GM19328 (cell line): ENCODE results near the gene TGIF1.
"Not testable (repeated sequence)": the region's sequence is repeated elsewhere in the genome, so short reads cannot be mapped to it uniquely, and the experiment has no call there.

Experiments
- ATAC-seq: cut with Tn5 transposase; IDR thresholded peaks from one replicate; pipeline ENCODE4 v1.9.1; 2021; ENCODE audit warnings: mild to moderate bottlenecking, moderate library complexity; ENCODE audit not compliant: unreplicated experiment

The TGIF1 gene

DNA sequence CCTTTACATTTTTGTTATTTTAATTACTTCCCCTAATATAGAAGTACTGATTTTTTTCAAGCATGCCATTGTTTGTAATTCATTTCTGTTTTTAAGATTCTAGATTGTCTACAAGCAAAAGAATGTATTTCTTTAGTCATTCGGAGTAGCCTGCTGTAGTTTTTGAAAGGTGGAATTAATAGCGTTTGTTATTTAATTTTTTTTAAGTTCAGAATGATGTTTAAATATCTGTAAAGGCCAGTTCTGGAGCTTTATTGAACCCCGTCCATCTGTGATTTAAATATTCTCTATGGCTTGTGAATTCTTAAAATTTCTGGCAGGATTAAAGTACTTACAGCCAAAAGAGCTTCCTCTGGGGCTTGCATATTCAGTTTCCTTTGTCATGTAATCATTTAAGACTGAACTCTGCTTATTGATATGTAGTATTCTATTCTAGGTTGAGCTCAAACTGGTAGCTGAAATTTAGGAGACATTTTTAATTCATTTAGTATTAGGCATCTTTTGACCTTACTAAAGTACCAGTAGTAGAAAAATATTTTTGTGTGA, 5.2 kb downstream of the TGIF1 start:
- ATAC-seq: no peak

DNA sequence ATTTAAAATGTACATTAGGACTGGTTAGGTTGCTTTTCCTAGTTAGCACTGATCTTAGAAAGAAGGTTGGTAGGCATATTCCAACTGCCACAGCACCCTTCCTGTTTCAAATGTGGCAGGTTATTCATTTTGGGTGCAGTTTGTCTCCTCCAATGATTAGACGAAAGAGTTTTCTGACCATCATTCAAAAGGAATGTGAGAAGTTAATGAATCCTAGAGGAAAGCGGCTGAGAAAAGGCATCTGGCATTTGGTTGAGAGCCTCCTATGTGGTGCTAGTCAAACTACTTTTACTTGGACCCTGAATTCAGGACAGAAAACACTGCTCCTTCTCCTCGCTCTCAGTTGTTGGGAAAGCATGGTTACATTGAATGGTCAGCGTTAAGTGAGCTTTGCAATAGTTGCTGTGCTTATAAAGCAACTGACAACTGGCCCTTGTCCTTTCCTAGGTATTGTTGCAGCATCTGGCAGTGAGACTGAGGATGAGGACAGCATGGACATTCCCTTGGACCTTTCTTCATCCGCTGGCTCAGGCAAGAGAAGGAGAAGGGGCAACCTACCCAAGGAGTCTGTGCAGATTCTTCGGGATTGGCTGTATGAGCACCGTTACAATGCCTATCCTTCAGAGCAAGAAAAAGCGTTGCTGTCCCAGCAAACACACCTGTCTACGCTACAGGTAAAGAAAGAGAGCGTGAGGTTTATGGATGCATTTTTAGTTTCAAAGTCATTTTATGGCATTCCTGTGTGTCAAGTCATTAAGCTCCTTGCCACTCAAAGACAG, 6.1 kb downstream of the TGIF1 start:
- ATAC-seq: no peak

DNA sequence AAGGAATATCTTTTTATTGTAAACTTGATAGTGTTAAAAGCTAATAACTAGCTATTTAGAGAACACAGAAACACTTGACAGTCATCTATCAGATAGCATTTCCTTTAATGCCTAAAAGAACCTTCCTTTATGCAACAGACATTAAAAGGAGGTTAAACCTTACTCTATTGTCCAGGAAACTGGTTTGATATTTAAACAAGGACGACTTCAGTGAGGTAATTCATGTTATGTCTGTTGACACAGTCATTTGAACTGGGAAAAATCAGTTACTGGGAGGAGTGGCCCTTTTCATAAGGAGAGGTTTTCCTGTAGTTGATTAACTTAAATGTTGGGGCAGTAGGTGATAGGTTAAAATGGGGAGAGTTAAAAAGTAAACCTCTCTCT, 6.7 kb downstream of the TGIF1 start:
- ATAC-seq: no peak

DNA sequence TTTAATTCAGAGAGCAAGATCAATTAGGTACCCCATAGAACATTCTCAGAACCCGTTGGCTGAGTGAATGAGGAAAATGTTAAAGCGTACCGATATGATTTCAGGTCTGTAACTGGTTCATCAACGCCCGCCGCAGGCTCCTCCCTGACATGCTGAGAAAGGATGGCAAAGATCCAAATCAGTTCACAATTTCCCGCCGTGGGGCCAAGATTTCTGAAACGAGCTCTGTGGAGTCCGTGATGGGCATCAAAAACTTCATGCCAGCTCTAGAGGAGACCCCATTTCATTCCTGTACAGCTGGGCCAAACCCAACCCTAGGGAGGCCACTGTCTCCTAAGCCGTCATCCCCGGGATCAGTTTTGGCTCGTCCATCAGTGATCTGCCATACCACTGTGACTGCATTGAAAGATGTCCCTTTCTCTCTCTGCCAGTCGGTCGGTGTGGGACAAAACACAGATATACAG, 7.3 kb downstream of the TGIF1 start:
- ATAC-seq: no peak

DNA sequence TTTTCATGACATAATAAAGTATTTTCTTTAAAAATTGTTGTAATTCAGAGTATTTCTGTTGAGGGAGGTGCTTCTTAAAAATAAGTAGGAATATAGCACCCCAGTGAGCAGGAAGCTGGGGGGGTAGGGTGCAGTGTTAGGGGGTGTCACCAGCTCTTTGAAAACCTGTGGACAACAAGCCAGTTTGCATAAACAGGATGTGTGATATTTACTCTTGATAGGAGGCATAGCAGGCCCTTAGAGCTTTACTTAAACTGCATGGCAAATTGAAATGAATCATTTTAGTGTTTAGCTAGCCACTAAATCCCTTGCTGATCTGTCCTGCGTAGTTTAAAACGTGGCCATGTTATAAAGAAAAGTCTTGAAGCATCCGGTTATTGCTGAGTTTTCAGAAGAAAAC, 8.4 kb downstream of the TGIF1 start:
- ATAC-seq: no peak

DNA sequence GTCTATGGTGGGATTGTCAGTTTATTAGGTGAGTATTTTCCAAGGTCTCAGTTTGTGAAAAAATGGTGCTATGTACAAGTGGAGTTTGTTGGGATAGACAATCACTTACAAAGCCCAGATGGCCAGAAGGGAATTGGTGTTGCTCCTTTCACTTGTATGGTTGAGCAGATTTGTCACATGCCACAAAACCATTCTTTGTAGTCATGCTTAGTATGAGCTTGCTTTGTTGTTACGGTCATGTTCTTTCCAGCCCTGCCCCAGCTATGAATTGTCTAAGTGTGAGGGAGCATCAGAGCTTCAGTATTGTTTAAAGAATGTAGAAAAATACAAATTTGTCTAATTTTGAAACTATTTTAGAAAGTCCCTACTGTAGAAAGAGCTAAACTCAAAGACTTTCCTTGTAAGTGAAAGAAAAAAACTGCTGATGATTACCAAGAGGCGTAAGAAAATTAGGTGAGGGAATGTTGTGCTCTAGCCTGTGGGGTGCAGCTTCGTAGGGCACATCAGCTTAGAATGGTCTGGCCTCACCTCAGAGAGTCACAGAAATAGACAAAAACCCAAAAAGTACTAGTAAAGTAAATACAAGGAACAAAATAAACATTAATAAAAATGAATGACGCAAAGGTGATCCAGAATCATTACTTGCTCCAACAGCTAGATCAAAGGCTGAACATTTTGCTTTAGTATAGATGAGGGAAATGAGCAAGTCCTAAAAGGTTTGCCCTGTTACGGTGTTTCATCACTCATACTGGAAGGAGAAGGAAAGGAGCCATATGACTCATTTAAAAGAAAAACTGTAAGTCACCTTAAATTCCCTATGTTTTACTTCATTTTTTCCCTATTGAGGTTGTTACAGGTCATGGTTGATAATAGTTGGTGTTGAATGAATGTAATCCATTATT, 9.2 kb downstream of the TGIF1 start:
- ATAC-seq: no peak

DNA sequence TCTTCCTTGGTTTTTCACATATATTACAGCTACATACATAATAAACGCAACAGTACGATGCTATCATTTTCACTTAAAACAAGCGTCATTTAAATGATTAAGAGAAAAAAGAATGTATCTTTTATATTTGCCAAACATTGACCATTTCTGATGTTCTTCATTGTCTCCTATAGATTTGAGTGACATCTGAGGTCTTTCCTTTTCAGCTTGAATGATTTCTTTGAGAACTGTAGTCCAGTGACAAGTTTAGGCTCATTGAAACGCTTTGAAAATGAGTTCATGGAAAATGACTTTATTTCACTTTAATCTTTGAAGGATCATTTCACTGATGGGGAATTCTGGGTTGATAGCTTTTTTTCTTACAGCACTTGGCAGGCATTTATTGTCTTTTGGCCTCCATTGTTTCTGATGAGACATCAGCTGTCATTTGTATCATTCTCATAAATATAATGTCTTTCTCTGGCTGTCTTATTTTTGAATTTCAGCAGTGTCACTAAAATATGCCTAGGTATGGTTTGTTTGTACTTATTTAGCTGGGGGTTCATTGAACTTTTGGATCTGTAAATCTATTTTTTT, 10.9 kb downstream of the TGIF1 start:
- no peak for ATAC-seq

DNA sequence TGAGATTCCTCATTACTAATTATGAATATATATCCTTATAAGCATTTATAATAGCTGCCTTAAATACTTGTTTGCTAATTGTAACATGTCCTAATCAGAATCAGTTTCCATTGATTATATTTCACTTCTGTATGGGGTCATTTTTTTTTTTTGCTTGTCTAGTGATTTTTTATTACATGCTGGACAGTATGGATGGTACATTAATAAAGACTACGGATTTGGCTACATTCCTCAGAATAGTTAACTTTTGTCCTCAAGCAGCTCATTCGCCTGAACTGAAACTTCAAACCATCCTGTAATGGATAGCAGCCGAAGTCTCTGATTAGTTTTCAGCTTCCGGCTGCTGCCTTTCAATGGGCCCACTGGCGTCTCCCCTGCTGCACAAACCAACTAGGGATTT, 11.7 kb downstream of the TGIF1 start:
- ATAC-seq: no peak

DNA sequence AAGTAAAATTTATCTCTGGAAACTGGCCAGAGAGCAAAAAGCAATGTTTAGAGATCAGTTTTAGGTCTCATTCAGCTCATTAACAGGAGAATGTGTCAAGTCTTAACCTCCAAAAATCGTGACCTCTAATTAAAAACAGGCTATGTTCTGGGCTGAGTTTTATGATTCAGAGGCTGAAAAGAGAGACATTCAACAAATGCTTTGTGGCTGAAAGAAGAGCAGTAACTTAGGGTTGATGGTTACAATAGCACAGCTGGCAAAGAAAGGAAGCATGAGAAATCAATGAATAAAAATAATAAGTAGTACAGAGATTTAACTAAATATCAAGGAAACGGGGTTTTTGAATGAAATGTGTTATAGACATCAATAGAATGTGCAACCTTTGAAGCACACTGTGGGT, 13.1 kb downstream of the TGIF1 start:
- no peak for ATAC-seq

DNA sequence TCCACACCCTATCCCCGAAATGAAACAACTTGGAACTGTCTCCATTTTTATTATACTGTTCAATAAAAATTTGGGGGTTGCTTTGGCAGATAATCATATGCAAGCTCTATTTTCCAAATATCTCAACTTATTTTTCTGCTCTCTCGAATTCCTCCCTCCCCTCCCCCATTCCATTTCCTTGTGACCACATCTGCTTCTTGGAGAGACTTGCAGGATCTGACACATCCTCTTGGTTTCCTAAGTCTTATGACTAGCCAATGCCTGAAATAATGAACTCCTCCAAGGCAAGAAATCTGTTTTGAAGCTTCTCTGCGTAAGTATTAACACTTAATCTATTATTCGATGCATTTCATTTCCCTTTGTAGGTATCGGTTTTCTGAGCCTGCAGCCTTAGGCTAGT, 16.1 kb downstream of the TGIF1 start:
- no peak for ATAC-seq

DNA sequence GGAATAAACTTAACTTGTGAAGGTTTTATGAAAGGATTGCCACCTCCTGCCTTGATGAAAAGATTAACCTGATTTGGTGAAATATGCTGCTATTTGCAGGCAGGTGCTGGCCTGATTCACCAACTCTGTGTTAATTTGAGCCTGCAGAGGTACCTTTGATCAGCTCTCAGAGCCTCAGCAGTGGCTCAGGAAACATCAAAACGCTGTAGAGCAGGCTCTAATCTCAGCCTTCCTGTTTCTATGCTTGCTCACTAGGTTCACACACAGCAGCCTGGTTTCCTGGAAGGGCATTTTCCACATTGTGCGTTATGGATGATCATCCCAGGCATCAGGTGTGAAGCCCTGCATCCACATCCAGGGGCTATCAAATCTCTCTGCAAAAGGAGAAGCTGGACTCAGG, 16.9 kb downstream of the TGIF1 start:
- ATAC-seq: no peak

DNA sequence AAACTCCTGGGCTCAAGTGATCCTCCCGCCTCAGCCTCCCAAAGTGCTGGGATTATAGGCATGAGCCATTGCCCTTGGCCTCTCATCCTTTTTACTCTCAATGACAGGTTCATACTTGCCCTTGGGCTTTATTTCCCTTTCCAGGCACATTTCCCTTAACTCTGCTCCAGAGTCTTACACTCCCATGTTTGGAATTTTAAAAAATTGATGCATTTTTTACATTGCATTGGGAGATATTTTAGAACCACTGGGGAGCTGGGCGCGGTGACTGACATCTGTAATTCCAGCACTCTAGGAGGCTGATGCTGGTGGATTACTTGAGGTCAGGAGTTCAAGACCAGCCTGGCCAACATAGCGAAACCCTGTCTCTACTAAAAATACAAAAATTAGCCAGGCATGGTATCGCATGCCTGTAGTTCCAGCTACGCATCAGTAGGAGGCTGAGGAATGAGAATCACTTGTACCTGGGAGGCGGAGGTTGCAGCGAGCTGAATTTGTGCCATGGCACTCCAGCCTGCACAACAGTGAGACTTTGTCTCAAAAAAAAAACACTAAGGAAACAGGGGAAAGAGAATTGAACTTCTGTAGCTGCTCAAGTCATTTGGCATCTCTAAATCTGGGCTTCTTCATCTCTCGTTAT, 18.2 kb downstream of the TGIF1 start:
- ATAC-seq: no peak

DNA sequence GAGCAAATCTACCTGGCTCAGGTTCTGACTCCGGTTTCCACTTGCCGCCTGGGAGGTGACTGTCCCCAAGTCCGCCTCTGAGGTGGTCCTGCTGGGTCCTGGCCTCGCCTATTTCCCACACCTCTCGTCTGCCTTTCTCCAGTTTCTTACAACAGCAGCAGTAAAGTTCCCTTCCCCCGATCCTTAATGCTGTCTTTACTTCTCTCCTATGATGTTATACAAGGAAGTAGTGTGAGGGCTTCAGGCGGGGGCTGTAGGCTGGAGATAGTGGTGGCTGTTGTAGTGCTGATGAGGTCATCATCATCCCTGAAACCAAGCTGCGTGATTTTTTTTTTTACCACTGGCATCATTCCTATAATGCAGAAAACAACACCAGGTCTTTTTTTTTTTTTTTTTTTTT, 18.9 kb downstream of the TGIF1 start:
- ATAC-seq: no peak

DNA sequence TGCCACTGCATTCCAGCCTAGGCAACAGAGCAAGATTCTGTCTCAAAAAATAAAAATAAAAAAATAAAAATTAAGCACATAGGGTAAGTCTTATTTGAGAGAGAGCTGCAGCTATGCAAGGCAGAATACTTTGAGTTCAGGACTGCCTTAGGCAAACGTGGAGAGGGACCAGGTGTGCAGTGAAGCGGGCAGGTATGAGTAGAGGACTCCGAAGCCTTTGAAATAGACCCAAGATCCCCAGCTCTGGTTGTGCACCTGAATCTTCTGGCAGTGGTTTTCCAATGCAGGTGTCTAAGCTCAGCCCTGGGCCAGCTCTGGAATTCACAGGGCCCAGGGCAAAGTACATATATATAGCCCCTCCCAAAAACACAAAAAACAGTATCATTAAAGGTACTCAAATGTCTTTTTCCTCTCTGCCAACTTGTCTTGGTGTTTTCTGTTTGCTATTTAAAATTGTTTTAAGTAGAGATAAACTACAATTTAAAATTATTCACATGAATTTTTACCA, 21.2 kb downstream of the TGIF1 start:
- no peak for ATAC-seq

DNA sequence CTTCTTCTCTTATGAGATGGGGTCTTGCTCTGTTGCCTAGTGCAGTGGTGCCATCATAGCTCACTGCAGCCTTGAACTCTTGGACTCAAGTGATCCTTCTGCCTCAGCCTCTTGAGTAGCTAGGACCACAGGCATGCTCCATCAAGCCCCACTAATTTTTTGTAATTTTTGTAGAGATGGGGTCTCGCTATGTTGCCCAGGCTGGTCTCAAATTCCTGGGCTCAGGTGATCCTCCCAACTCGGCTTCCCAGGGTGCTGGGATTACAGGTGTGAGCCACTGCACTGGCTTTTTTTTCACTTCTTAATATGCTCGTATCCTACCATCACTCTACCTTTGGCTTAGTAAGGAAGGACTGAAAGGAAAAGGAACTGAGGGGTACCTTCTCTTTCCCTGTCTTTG, 22.1 kb downstream of the TGIF1 start:
- ATAC-seq: not testable (repeated sequence)

DNA sequence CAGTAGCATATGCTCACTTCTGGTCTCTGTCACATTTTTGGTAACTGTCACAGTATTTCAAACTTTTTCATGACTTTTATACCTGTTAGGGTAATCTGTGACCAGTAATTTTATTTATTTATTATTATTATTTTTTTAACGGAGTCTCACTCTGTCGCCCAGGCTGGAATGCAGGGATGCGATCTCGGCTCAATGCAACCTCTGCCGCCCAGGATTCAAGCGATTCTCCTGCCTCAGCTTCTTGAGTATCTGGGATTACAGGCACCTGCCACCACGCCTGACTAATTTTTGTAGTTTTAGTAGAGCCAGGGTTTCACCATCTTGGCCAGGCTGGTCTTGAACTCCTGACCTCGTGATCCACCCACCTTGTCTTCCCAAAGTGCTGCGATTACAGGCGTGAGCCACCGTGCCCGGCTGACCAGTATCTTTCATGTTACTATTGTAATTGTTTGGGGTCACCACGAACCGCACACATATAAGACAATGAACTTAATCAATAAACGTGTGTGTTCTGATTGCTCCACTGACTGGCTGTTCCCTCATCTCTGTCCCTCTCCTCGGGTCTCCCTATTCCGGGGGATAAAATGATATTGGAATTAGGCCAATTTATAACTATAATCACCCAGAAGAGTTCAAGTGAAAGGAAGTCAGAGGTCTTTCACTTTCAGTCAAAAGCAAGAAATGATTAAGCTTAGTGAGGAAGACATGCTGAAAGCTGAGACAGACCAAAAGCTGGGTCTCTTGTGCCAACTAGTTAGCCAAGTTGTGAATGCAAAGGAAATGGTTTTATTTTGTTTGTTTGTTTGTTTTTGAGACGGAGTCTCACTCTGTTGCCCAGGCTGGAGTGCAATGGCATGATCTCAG, 22.9 kb downstream of the TGIF1 start:
- no peak for ATAC-seq

DNA sequence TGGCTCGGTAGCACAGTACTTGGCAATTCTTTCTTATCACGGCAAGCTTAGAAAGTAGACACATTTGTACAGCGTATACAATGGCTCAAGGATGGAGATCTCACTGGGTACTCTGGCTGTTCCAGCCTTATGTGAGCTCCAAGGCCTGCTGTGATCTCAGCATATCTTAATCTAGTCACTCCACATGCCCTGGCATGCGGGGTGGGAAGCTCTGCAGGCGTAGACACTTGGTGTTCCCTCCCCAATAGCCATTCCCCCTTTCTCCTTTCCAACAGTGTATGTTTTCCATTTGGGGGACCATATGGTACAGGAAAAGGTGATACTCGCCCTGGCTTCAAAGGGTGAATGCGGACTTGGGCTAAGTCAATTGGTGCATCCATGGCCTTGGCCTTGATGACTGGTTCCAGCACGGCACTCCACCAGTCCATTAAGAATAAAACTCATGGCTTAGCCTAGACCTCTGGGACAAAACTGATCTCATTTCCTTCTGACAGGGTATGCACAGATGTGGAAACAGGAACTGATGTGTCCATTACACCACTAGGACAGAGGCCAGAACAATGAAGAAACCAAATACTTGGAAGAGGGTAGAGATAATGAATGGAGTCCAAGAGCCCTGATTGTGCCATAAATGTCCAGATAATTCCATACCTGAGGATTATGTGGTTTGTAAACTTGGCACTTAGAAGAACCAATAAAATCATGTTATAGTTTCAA, 28.4 kb downstream of the TGIF1 start:
- no peak for ATAC-seq

DNA sequence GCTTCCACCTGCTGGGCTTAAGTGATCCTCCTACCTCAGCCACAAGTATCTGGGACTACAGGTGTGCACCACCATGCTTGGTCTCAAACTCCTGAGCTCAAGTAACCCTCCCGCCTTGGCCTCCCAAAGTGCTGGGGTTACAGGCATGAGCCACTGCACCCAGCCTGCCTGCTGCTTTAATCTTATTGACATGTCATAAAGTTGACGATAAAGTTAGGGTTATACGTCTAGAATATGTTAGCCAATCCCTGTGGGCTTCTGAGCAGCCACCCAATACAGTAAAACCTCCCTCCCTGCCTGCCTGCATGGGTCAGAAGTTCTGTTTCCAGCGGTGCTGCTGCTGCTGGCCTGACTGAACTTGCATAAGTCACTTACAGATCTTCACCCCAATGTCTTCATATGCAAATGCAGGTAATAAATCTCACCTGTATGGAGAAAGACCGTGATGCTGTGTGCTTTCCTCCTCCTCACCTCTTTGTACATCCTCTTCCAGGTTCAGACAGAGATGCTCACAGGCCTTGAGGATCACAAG, 30.1 kb downstream of the TGIF1 start:
- ATAC-seq: no peak
